ENCODE measurements around the gene CBR3. TPM values are rescaled to one million over a fixed set of nuclear protein-coding genes. Genes with fewer than 3 reads are reported as not detected.

The CBR3 gene
- total RNA-seq, 1 experiment from 2014 or later: 11.2 TPM

- no peak for DNase-seq
- H3K9me3 ChIP-seq: no peaks in the 10 kb centered on the region
- H3K36me3 ChIP-seq: no peaks in the 10 kb centered on the region
- H3K4me3 ChIP-seq: no peak overlapping the region
- no peaks in the 10 kb centered on the region for H3K27me3 ChIP-seq
Measured at GRCh38 chr21:36165356-36165755, 30.5 kb downstream of the CBR3 start.

DNA sequence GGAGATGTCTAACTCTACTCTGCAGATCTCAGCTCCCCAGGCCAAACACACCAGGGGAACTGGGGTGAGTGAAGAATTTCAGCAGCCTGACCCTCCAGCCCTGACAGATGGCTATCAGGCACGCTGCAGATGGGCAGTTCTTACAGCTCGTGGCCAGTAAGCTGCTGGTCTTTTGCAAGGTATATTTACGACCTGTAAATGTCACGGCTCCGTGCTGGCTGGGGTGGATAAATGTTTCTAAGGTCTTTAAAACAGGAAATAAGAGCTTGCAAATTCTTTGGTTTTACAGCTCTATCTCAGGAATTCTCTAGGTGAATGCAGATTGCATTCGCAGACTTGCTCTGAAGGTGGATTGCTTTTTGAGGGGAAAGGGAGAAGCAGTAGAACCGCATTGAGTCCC is 31.8 kb downstream of the CBR3 start:
- Histone ChIP-seq H3K36me3 (no peaks in the 10 kb centered on the region), H3K9me3 (no peaks in the 10 kb centered on the region), H3K4me3 (no peak overlapping the region), H3K27me3 (no peaks in the 10 kb centered on the region)
- DNase-seq: no peak

DNA sequence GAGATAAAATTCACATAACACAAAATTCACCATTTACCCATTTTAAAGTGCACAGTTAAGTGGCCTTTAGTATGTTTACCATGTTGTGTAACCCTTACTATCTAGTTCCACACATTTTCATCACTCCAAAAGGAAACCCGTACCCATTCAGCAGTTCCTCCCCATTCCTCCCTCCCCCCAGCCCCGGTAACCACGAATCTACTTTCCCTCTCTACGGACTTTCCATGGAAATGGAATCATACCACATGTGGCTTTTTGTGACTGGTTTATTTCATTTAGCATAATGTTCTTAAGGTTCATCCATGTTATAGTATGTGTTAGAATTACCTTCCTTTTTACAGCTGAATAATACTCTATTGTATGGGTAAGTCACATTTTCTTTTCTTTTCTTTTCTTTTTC is 32.7 kb downstream of the CBR3 start:
- H3K36me3 ChIP-seq: no peaks in the 10 kb centered on the region
- DNase-seq: no peak
- H3K9me3 ChIP-seq: no peaks in the 10 kb centered on the region
- no peak overlapping the region for H3K4me3 ChIP-seq
- H3K27me3 ChIP-seq: no peaks in the 10 kb centered on the region

DNA sequence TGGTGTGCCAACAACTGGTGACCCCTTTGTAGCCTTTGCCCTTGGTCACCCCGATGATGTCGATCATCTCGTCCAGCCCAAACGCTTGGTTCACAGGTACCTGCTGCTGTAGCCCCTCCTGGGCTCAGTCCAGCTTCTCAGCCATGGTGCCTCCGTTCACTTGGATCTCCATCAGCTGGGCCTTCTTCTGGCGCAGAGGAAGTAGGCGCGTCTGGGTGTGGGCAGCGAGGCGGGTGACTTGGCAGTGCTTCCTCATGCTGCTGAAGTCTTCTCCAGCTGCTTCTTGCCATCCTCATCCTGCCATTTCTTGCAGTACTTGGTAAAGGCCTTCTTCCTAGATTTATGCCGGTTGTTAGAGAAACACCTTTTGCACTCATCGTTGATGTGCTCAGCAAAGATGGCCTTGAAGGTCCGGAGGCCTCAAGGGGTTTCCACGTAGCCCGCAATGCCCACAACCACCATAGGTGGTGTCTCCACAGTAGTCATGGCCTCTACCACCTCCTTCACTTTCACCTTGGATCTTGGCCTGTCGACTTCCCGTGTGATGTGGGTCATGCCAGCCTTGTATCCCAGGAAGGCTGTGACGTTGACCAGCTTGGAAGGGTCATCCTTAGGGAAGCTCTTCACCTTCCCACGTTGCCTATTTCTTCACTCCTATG is 34.7 kb downstream of the CBR3 start:
- DNase-seq: no peak
- Histone ChIP-seq H3K36me3 (no peaks in the 10 kb centered on the region), H3K27me3 (no peaks in the 10 kb centered on the region)

GRCh38 chr21:36170823-36171222 is 35.9 kb downstream of the CBR3 start:
- DNase-seq: no peak
- H3K4me3 ChIP-seq: no peak overlapping the region
- no peaks in the 10 kb centered on the region for H3K36me3 ChIP-seq
- no peaks in the 10 kb centered on the region for H3K27me3 ChIP-seq
- no peaks in the 10 kb centered on the region for H3K9me3 ChIP-seq

More for the DNA sequence above, 34.7 kb downstream of the CBR3 start:
- H3K4me3 ChIP-seq: no peak overlapping the region
- H3K9me3 ChIP-seq: no peaks in the 10 kb centered on the region

DNA sequence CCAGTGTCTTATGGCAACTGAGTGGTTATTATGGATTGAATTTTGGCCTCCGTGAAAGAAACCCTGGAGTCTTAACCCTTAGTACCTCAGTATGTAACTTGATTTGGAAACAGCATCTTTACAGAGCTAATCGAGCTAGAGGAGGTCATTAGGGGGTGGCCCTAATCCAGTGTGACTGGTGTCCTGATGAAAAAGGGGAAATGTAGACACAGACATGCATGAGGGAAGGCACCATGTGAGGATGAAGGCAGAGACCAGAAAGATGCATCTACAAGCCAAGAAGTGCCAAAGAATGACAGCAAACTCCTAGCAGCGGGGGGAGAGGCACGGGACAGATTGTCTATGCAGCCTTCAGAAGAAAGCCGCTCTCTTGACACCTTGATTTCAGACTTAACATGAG is 36.5 kb downstream of the CBR3 start:
- DNase-seq: no peak
- Histone ChIP-seq H3K27me3 (no peaks in the 10 kb centered on the region), H3K9me3 (no peaks in the 10 kb centered on the region), H3K36me3 (no peaks in the 10 kb centered on the region), H3K4me3 (no peak overlapping the region)

- DNase-seq: no peak
- H3K27me3 ChIP-seq: no peaks in the 10 kb centered on the region
- no peak overlapping the region for H3K4me3 ChIP-seq
- no peaks in the 10 kb centered on the region for H3K36me3 ChIP-seq
- no peaks in the 10 kb centered on the region for H3K9me3 ChIP-seq
Measured at GRCh38 chr21:36171741-36172331, 37.0 kb downstream of the CBR3 start.

GRCh38 chr21:36174780-36175179 is 39.9 kb downstream of the CBR3 start:
- no peaks in the 10 kb centered on the region for H3K27me3 ChIP-seq
- no peak overlapping the region for H3K4me3 ChIP-seq
- H3K36me3 ChIP-seq: no peaks in the 10 kb centered on the region
- DNase-seq: no peak
- peaks cover 4% of the 10 kb centered on the region; the same call in 1 of the 2 replicates for H3K9me3 ChIP-seq

GRCh38 chr21:36175771-36176565 is 41.1 kb downstream of the CBR3 start:
- DNase-seq: no peak
- Histone ChIP-seq H3K27me3 (no peaks in the 10 kb centered on the region), H3K9me3 (peaks cover 4% of the 10 kb centered on the region; the same call in 1 of the 2 replicates), H3K36me3 (no peaks in the 10 kb centered on the region), H3K4me3 (no peak overlapping the region)

DNA sequence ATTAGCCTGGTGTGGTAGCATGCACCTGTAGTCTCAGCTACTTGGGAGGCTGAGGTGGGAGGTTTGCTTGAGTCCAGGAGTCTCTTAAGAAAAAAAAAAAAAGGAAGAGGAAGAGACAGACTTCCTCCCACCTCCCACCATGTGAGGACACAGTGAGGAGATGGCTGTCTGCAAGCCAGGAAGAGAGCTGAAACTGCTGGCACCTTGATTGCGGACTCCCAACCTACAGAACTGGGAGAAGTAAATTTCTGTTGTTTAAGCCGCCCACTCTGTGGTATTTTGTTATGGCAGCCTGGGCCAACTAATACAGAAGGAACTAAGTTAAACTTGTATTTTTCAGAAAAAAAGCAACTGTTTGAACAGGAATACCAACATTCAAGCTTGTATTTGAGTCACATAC is 43.5 kb downstream of the CBR3 start:
- Histone ChIP-seq H3K4me3 (no peak overlapping the region), H3K36me3 (no peaks in the 10 kb centered on the region), H3K9me3 (peaks cover 4% of the 10 kb centered on the region; the same call in 1 of the 2 replicates), H3K27me3 (no peaks in the 10 kb centered on the region)
- DNase-seq: no peak

DNA sequence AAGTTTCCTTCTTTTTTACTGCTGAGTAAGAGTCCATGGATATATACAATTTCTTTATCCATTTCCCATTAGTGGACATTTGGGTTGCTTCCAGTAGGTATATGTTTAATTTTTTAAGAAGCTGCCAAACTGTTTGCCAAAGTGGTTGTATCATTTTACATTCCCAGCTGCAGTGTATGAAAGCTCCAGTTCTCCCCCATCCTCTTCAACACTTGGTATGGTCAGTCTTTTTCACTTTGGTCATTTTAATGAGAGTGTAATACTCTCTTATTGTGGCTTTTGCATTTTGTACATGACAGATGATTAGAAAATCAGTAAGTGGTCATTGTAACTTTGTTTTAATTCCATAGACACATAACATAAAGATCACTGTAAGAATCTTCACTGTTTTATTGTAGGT is 44.3 kb downstream of the CBR3 start:
- H3K27me3 ChIP-seq: no peaks in the 10 kb centered on the region
- no peaks in the 10 kb centered on the region for H3K36me3 ChIP-seq
- peaks cover 4% of the 10 kb centered on the region; the same call in 1 of the 2 replicates for H3K9me3 ChIP-seq
- no peak for DNase-seq
- no peak overlapping the region for H3K4me3 ChIP-seq

GRCh38 chr21:36180963-36181362 is 46.1 kb downstream of the CBR3 start:
- no peak overlapping the region for H3K4me3 ChIP-seq
- DNase-seq: no peak

GRCh38 chr21:36183144-36183795 is 48.4 kb downstream of the CBR3 start:
- no peak for DNase-seq
- Histone ChIP-seq H3K4me3 (no peak overlapping the region), H3K27me3 (no peaks in the 10 kb centered on the region), H3K9me3 (peaks cover 4% of the 10 kb centered on the region; the same call in 1 of the 2 replicates), H3K36me3 (no peaks in the 10 kb centered on the region)

More at GRCh38 chr21:36180963-36181362, 46.1 kb downstream of the CBR3 start:
- no peaks in the 10 kb centered on the region for H3K36me3 ChIP-seq
- no peaks in the 10 kb centered on the region for H3K27me3 ChIP-seq
- peaks cover 4% of the 10 kb centered on the region; the same call in 1 of the 2 replicates for H3K9me3 ChIP-seq

DNA sequence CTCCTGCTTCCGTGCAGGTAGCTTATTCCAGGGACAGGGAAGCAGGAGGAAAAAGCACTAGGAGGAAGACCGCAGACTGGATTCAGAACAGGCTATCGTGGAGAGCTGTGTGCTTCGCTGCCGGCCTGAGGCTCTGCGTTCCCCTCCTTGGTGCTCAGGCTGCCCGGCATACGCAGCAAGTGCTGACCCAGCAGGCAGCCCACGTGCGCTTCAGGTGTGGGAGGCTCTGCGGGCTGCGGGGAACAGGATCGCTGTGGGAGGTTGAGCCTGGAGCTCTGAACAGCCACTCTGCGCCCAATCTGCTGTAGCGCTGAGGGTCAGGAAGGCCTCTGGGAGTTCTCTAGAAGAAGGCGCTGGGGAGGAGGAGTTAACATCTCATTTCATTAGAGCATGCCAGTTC is 49.7 kb downstream of the CBR3 start:
- Histone ChIP-seq H3K36me3 (no peaks in the 10 kb centered on the region), H3K9me3 (no peaks in the 10 kb centered on the region), H3K4me3 (no peak overlapping the region), H3K27me3 (no peaks in the 10 kb centered on the region)
- no peak for DNase-seq

DNA sequence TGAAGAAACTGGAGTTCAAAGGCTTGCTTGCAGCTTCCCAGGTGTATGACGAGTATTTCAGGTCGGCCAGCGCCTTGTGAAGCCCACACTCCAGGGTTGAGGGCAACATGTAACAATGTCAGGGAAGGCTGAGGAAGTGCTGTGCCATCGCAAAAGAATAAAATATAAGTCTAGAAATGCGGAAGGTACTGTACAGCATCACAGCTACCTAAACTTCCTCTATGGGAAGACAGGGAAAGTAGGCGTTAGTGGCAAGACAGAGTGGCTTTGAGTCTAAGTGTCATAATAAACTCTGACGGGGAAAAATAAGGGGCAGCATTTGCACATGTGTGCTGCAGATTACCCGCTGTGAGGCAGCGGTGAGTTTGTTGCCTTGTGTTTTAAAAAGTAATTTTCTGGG is 50.6 kb downstream of the CBR3 start:
- DNase-seq: no peak
- no peaks in the 10 kb centered on the region for H3K27me3 ChIP-seq
- H3K4me3 ChIP-seq: no peak overlapping the region
- no peaks in the 10 kb centered on the region for H3K9me3 ChIP-seq
- no peaks in the 10 kb centered on the region for H3K36me3 ChIP-seq

DNA sequence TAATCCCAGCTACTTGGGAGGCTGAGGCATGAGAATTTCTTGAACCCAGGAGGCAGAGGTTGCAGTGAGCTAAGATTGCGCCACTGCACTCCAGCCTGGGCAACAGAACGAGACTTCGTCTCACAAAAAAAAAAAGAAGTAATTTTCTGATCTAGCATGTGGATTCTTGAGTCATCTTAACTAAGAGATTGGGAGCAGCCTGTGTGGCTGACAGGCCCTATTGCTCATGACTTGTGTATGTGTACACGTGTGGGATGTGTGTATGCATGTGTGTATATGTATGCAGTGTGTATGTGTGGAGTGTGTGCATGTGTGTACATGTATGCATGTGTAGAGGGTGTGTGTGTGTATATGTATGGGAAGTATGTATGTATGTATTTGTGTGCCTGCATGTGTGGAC is 51.2 kb downstream of the CBR3 start:
- Histone ChIP-seq H3K27me3 (no peaks in the 10 kb centered on the region), H3K4me3 (no peak overlapping the region), H3K9me3 (no peaks in the 10 kb centered on the region), H3K36me3 (no peaks in the 10 kb centered on the region)
- no peak for DNase-seq
